Astrocyte (in vitro differentiated cells and primary cell): Measurements from ENCODE around the gene RGL2. TPM values are rescaled to one million over a fixed set of nuclear protein-coding genes. Genes with fewer than 3 reads are reported as not detected.

Source experiments
- DNase-seq: peaks from one replicate; pipeline ENCODE4 v3.0.0-alpha.2; 2010; ENCODE audit warnings: low read depth
- FAIRE-seq: peaks from 2 replicates; lab custom pipeline; 2011; peaks lifted over from hg19 to GRCh38; lab: Jason Lieb, UNC
- H2AFZ ChIP-seq: 2 replicates; pipeline ENCODE4 v1.6.0; 2012; ENCODE audit warnings: low read depth, low read length, inconsistent platforms
- H3K27ac ChIP-seq: 2 replicates; pipeline ENCODE4 v1.5.1; 2011; ENCODE audit warnings: low read depth, low read length, inconsistent platforms
- H3K27me3 ChIP-seq: 2 replicates; pipeline ENCODE4 v1.6.0; 2011; ENCODE audit warnings: low read length, inconsistent platforms; ENCODE audit not compliant: insufficient read depth
- H3K36me3 ChIP-seq: 2 replicates; pipeline ENCODE4 v1.5.1; 2011; ENCODE audit warnings: low read length, inconsistent platforms; ENCODE audit not compliant: insufficient read depth
- H3K4me1 ChIP-seq: 2 replicates; pipeline ENCODE4 v1.5.1; 2011; ENCODE audit warnings: low read length, inconsistent platforms; ENCODE audit not compliant: insufficient read depth
- H3K4me2 ChIP-seq: 2 replicates; pipeline ENCODE4 v1.6.0; 2012; ENCODE audit warnings: low read length, inconsistent platforms
- H3K4me3 ChIP-seq: 2 replicates; pipeline ENCODE4 v1.5.1; 2011; ENCODE audit warnings: low read depth, mild to moderate bottlenecking, low read length, inconsistent platforms; ENCODE audit not compliant: insufficient read depth
- H3K79me2 ChIP-seq: 2 replicates; pipeline ENCODE4 v1.6.0; 2012; ENCODE audit warnings: mild to moderate bottlenecking, low read length, inconsistent platforms; ENCODE audit not compliant: insufficient read depth
- H3K9ac ChIP-seq: 2 replicates; pipeline ENCODE4 v1.6.0; 2012; ENCODE audit warnings: mild to moderate bottlenecking, low read length, inconsistent platforms
- H3K9me3 ChIP-seq: 2 replicates; pipeline ENCODE4 v1.5.1; 2012; ENCODE audit warnings: low read depth, mild to moderate bottlenecking, low read length, inconsistent platforms; ENCODE audit not compliant: insufficient read depth
- H4K20me1 ChIP-seq: 2 replicates; pipeline ENCODE4 v1.6.0; 2012; ENCODE audit warnings: low read length, inconsistent platforms; ENCODE audit not compliant: insufficient read depth
- H3K27ac Mint-ChIP-seq: one replicate; pipeline ENCODE4 v1.8.0; 2021; ENCODE audit warnings: mild to moderate bottlenecking, mixed read lengths; ENCODE audit not compliant: unreplicated experiment
- H3K27me3 Mint-ChIP-seq: one replicate; pipeline ENCODE4 v1.8.0; 2021; ENCODE audit warnings: low read depth, mixed read lengths; ENCODE audit not compliant: unreplicated experiment
- H3K36me3 Mint-ChIP-seq: one replicate; pipeline ENCODE4 v1.8.0; 2021; ENCODE audit warnings: low read depth, mixed read lengths; ENCODE audit not compliant: unreplicated experiment
- H3K4me1 Mint-ChIP-seq: one replicate; pipeline ENCODE4 v1.8.0; 2021; ENCODE audit warnings: low read depth, mixed read lengths; ENCODE audit not compliant: unreplicated experiment
- H3K4me3 Mint-ChIP-seq: one replicate; pipeline ENCODE4 v1.8.0; 2021; ENCODE audit warnings: mild to moderate bottlenecking, moderate library complexity, mixed read lengths; ENCODE audit not compliant: unreplicated experiment
- H3K9me3 Mint-ChIP-seq: one replicate; pipeline ENCODE4 v1.8.0; 2021; ENCODE audit warnings: mild to moderate bottlenecking, mixed read lengths; ENCODE audit not compliant: unreplicated experiment
- EZH2 ChIP-seq: IDR thresholded peaks from 2 replicates; pipeline ENCODE4 v1.6.1; 2012; ENCODE audit warnings: mild to moderate bottlenecking, low read length, inconsistent platforms; ENCODE audit not compliant: insufficient read depth
- total RNA-seq: library from RNA; stranded (reverse); gene quantifications from 2 replicates; pipeline ENCODE4 v1.2.1, GENCODE V29; 2021
- TF ChIP-seq, protein P1 (sequence below): IDR thresholded peaks from 2 replicates; pipeline ENCODE4 v1.5.1; 2011; ENCODE audit warnings: low read depth, mild to moderate bottlenecking, inconsistent platforms, low read length, moderate library complexity; ENCODE audit not compliant: insufficient read depth

RGL2 gene
- total RNA-seq, 1 donor from 2014 or later, result 36.5 TPM

DNA sequence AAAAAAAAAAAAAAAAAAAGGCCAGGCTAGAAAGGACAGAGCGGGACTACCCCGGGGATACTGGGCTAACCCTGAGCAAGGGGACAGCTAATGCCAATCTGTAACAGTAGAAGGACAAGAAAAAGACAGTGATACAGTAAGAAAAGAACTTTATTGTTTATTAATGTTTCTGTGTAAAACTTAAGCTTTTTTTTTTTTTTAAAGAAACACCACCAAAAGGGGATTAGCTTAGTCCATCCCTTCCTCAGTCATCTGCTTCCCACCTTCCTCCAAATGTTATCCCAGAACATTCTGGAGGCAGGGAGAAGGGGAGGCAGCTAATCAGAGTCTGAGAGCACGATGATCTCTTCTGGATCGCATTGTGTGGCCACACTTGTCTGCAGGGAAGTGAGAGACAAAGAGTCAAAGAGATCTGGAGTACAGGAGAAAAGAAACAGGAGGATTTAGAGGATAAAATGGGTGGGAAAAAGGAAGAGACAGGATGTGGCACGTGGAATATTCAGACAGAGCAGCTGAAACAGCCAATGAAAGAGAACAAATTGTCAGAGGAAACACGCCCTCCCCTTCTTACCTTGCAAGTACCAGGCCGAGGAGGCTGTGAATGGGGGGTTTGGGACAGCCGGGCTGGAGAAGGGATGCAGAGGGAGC lies 19.8 kb upstream of the RGL2 start:
- FAIRE-seq (no peak), DNase-seq (no peak)
- Histone ChIP-seq H4K20me1 (peaks cover 14% of the 10 kb centered on the region), H3K9ac (peak overlapping the region; percentile 73), H2AFZ (no peak overlapping the region), H3K9me3 (no peaks in the 10 kb centered on the region), H3K79me2 (peaks cover 62% of the 10 kb centered on the region), H3K36me3 (peaks cover 27% of the 10 kb centered on the region), H3K4me1 (peaks cover 59% of the 10 kb centered on the region), H3K27ac (peak overlapping the region; percentile 72), H3K4me2 (peak overlapping the region; percentile 83), H3K4me3 (peak overlapping the region; percentile 67), H3K27me3 (no peaks in the 10 kb centered on the region)
- Mint-ChIP-seq H3K9me3 (no peaks in the 10 kb centered on the region), H3K4me1 (peaks cover 29% of the 10 kb centered on the region), H3K27me3 (no peaks in the 10 kb centered on the region), H3K36me3 (peaks cover 10% of the 10 kb centered on the region), H3K27ac (peak overlapping the region; percentile 99), H3K4me3 (peak overlapping the region; percentile 95)
- no peak for TF ChIP-seq EZH2
- TF ChIP-seq, protein P1, sequence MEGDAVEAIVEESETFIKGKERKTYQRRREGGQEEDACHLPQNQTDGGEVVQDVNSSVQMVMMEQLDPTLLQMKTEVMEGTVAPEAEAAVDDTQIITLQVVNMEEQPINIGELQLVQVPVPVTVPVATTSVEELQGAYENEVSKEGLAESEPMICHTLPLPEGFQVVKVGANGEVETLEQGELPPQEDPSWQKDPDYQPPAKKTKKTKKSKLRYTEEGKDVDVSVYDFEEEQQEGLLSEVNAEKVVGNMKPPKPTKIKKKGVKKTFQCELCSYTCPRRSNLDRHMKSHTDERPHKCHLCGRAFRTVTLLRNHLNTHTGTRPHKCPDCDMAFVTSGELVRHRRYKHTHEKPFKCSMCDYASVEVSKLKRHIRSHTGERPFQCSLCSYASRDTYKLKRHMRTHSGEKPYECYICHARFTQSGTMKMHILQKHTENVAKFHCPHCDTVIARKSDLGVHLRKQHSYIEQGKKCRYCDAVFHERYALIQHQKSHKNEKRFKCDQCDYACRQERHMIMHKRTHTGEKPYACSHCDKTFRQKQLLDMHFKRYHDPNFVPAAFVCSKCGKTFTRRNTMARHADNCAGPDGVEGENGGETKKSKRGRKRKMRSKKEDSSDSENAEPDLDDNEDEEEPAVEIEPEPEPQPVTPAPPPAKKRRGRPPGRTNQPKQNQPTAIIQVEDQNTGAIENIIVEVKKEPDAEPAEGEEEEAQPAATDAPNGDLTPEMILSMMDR, result no peak

DNA sequence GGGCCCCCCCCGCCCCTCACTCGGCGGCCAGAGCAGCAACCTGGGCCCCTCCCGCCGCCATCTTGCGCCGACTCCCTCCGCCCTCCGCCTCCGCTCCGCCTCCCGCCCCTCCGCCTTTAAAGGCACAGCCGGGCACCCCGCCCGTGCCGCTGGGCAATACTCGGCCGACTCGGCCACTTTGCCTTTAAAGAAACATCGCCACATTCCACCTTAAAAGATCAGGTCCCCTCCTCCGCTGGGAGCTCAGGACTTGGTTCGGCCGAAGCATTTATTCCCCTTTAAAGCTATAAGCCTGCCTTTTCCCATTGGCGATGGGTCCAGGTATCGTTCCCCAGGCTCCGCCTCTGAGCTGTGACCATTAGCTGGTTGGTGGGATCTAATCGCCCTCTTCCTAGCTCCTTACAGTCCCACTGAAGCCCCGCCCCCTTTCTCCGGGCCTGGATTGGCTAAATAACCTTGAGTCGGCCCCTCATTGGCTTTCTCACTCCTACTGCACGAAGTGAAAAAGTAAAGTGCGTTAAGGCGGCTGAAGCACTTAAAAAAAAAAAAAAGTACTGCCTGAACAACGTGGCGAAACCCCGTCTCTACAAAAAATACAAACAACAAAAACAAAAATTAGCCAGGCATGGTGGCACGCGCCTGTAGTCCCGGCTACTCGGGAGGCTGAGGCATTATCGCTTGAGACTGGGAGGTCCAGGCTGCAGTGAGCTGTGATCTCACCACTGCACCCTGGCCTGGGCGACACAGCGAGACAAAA lies 19.1 kb upstream of the RGL2 start, which contains the start of gene ZBTB22:
Gene ZBTB22, minus strand, starts transcription at position 76 of the 757 bp plus-strand sequence. CDS start 828 bp downstream, outside the sequence.
- Mint-ChIP-seq H3K36me3 (peaks cover 10% of the 10 kb centered on the region), H3K4me3 (peak within 1 kb of the TSS; percentile 95), H3K27ac (peak within 1 kb of the TSS; percentile 99), H3K9me3 (no peaks in the 10 kb centered on the region), H3K27me3 (no peaks in the 10 kb centered on the region), H3K4me1 (peaks cover 29% of the 10 kb centered on the region)
- peaks cover 58% of the 10 kb centered on the region for H3K4me1 ChIP-seq
- peaks cover 16% of the 10 kb centered on the region for H4K20me1 ChIP-seq
- H3K9me3 ChIP-seq, result no peaks in the 10 kb centered on the region
- peaks cover 27% of the 10 kb centered on the region for H3K36me3 ChIP-seq
- peak within 1 kb of the TSS; percentile 59 for H2AFZ ChIP-seq
- H3K9ac ChIP-seq, result peak within 1 kb of the TSS; percentile 73
- DNase-seq (peak; percentile 98), FAIRE-seq (peak; percentile 69)
- H3K27me3 ChIP-seq, result no peaks in the 10 kb centered on the region
- H3K27ac ChIP-seq, result peak within 1 kb of the TSS; percentile 72
- peak within 1 kb of the TSS; percentile 67 for H3K4me3 ChIP-seq
- no peak for TF ChIP-seq EZH2
- TF ChIP-seq, protein P1, result no peak
- H3K79me2 ChIP-seq, result peaks cover 69% of the 10 kb centered on the region
- H3K4me2 ChIP-seq, result peak within 1 kb of the TSS; percentile 83

DNA sequence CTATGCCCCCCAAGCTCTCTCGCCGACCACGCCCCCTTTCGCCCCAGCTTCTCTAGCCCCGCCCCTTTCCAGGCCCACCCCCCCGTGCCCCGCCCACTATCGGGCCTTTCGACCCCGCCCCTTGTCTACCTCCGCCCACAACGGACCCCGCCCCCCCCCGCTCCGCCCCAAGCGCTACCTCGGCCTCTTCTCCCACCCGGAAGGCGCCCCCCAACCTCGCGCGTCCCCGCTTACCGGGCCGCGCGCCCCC lies 18.6 kb upstream of the RGL2 start:
- Mint-ChIP-seq H3K9me3 (no peaks in the 10 kb centered on the region), H3K4me3 (peak overlapping the region; percentile 81), H3K27me3 (no peaks in the 10 kb centered on the region), H3K36me3 (peaks cover 10% of the 10 kb centered on the region), H3K4me1 (peaks cover 29% of the 10 kb centered on the region), H3K27ac (no peak overlapping the region)
- peaks cover 21% of the 10 kb centered on the region for H4K20me1 ChIP-seq
- no peaks in the 10 kb centered on the region for H3K9me3 ChIP-seq
- H3K36me3 ChIP-seq, result peaks cover 27% of the 10 kb centered on the region
- H3K4me2 ChIP-seq, result peak overlapping the region; percentile 70
- peak overlapping the region; percentile 44 for H3K4me3 ChIP-seq
- peaks cover 63% of the 10 kb centered on the region for H3K4me1 ChIP-seq
- no peak overlapping the region for H3K9ac ChIP-seq
- peaks cover 69% of the 10 kb centered on the region for H3K79me2 ChIP-seq
- no peak for TF ChIP-seq EZH2
- TF ChIP-seq, protein P1, result no peak
- no peak overlapping the region for H3K27ac ChIP-seq
- H2AFZ ChIP-seq, result no peak overlapping the region
- DNase-seq (no peak), FAIRE-seq (no peak)
- no peaks in the 10 kb centered on the region for H3K27me3 ChIP-seq
